ENCODE results near the gene HMCN2.

Gene HMCN2

GRCh38 chr9:130308081-130308571 is 42.6 kb downstream of the HMCN2 start:
- DNase-seq (ENCODE audit: low spot score) = no peak

GRCh38 chr9:130309689-130310455 is 44.3 kb downstream of the HMCN2 start:
- no peak for DNase-seq (ENCODE audit: low spot score)

GRCh38 chr9:130310456-130310855 is 44.9 kb downstream of the HMCN2 start:
- DNase-seq (ENCODE audit: low spot score) = no peak

GRCh38 chr9:130311003-130311402 is 45.4 kb downstream of the HMCN2 start:
- no peak for DNase-seq (ENCODE audit: low spot score)

- DNase-seq (ENCODE audit: low spot score) = no peak
These were observed 46.0 kb downstream of the HMCN2 start for GRCh38 chr9:130311408-130312140.

GRCh38 chr9:130313103-130313858 is 47.7 kb downstream of the HMCN2 start:
- peak; percentile 30 for DNase-seq (ENCODE audit: low spot score)

- DNase-seq (ENCODE audit: low spot score) = no peak
These were observed 50.1 kb downstream of the HMCN2 start for GRCh38 chr9:130315446-130316226.

DNA sequence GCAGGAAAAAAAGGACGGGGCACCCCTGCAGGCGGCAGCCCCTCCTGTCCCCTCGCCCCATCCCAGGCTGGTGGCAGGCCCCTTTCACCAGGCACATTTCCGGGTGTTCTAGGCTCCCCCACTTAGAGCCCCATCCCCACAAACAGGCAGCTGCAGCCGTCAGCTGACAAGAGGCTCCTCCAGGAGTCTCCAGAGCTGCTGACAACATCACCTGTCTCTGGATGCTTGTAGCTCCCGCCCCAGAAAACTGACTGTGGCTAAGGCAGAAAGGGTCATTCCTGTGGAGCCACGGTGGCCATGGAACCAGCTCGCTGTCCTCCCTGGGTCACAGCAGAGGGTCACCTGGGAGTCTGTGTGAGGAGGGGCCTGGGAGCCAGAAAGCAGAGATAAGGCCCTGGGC is 50.9 kb downstream of the HMCN2 start:
- DNase-seq (ENCODE audit: low spot score) = no peak

DNA sequence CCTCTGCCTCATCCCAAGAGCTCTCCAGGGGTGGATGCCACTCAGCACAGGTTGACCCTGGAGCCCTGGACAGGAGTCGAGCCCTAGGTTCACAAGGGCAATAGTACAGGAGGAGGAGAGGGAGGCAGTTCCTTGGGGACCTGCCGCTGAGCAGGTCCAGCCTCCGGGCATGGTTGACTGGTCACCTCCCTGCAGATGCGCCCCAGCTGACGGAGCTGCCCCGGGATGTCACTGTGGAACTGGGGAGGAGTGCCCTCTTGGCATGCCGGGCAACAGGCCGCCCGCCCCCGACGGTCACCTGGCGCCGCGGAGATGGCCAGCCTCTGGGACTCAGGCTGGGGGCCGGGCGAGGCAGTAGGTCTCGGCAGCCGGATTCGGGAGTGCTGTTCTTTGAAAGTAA is 53.7 kb downstream of the HMCN2 start:
- DNase-seq (ENCODE audit: low spot score) = peak; percentile 4

DNA sequence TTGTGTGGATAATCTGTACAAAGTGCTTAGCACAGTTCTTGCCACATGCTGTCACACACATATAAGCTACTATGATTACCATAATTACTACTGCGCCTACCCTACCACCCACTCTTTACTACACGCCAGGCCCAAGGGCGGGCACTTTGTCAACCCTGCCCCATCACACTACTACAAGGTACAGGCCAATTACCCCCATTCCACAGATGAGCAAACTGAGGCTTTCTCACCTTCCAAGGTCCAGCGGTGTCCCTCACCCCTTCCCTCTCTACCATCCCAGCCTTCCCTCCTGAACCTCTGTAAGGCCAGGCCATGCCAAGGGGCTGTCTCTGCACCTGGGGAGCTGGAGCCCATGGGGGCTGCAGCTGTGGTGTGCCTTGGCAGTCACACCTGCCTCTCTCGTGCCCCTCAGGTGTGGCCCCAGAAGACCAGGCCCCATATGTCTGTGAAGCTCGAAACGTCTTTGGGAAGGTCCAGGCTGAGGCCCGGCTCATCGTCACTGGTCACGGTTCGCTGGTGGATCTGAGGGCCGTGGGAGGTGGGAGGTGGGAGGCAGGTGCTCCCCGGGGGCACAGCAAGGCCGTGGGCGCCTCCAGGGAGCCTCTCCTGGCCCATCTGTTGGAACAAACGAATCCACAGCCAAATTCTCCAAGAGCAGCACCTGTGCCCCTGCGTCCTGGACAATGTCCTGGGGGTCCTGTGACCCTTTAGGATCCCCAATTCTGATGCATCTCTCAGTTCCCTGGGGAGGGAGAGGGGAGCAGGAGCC is 54.6 kb downstream of the HMCN2 start:
- no peak for DNase-seq (ENCODE audit: low spot score)

DNA sequence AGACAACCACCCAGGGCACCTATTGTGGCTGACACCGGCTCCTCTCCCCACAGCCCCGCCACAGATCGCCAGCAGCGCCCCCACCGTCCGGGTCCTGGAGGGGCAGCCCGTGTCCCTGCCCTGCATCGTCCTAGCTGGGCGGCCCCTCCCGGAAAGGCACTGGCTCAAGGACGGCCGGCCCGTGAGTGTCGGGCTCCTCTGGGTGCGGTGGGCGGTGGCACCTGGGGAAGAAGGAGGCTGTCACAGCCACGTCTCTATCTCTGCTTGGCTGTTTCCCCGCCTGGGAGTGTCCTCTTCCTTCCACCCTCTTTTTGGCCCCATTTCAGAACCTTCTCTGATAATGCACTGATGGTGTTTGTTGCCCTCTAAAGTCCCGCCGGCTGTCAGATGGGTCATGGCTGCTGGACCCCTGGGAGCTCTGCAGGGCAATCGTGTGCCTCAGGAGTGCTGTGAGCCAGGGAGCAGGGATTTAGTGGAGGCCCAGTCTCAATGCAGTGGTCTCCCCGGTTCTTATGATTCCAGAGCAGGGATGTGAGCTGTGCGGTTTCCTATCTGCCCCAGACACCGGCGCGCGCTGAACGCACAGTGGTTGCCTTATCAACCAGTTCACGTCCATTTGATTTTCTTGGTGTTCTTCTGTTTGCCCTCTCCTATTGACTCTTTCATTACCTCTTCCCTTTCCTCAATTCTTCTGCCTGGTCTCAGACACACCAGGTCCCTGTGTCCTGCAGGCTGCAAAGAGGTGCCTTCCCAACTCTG is 55.3 kb downstream of the HMCN2 start:
- no peak for DNase-seq (ENCODE audit: low spot score)

GRCh38 chr9:130321539-130321938 is 56.0 kb downstream of the HMCN2 start:
- no peak for DNase-seq (ENCODE audit: low spot score)

GRCh38 chr9:130323051-130323745 is 57.6 kb downstream of the HMCN2 start:
- DNase-seq (ENCODE audit: low spot score) = no peak

- no peak for DNase-seq (ENCODE audit: low spot score)
These were observed 60.4 kb downstream of the HMCN2 start for GRCh38 chr9:130325921-130326320.

GRCh38 chr9:130327070-130327780 is 61.7 kb downstream of the HMCN2 start:
- no peak for DNase-seq (ENCODE audit: low spot score)

DNA sequence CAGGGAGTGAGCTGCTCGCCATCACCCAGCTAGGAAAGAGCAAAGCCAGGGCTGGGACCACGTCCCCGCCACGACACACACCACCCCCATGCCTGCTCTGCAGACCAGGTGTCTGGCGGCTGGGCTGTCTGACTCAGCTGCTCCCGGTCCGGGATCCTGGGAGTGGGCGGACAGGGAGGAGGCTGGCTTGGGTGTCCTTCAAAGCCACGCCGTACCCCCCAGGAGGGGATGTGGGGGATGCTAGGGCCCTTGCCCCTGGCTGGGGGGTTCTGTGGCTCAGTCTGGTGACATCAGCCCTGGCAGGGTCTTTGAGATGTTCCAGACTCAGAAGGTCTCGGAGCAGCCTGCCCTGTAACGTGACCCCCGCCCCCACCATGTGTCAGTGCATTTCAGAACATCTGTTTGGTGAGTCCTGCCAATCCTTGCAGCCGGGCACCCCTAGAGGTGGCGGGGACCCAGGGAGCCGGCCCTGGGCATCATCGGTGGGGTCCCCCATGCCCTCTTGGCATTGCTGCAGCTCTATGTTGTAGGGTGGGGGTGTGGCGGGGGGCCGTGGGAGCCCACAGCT is 62.3 kb downstream of the HMCN2 start:
- DNase-seq (ENCODE audit: low spot score) = peak; percentile 21

GRCh38 chr9:130328349-130328801 is 62.8 kb downstream of the HMCN2 start:
- DNase-seq (ENCODE audit: low spot score) = no peak

DNA sequence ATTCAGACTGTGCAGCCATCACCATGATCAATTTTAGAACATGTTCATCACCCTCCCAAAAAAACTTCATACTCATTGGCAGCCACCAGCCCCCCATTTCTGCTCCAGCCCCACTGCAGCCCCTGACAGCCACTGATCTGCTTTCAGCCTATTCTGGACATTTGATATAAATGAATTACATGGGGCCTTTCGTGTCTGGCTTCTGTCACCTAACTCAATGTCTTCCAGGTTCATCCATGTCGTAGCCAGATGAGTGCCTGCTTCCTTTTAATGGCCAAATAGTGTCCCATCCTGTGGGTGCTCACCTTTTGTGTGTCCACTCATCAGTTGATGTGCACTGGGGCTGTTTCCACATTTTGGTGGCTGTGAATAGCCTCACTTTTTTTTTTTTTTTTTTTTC is 63.5 kb downstream of the HMCN2 start:
- no peak for DNase-seq (ENCODE audit: low spot score)
